Endothelial cell of umbilical vein (primary cell): ENCODE measurements around the gene RIPOR1. TPM values are rescaled to one million over a fixed set of nuclear protein-coding genes. Genes with fewer than 3 reads are reported as not detected.

Source experiments
- BruUV-seq: library from RNA; stranded (reverse); fragments of 400-500 nt; replicated peaks from 2 replicates; lab custom pipeline; 2021; lab: Mats Ljungman, UMichigan
- CTCF ChIA-PET: fragments of 300-600, 350-600 bp; sonication (Branson Sonifier 250); formaldehyde crosslinking; loops from one replicate; lab custom pipeline; 2021; ENCODE audit warnings: antibody characterized with exemption, inconsistent platforms; lab: Charles Lee
- POLR2A ChIA-PET: fragments of 300-600, 350-600 bp; sonication (Branson Sonifier 250); formaldehyde crosslinking; loops from one replicate; lab custom pipeline; 2021; ENCODE audit warnings: antibody characterized with exemption, inconsistent platforms; lab: Charles Lee
- DNase-seq: peaks from one replicate; pipeline ENCODE4 v3.0.0-alpha.2; 2011; ENCODE audit warnings: low read depth, low spot score
- FAIRE-seq: peaks from 2 replicates; lab custom pipeline; 2011; peaks lifted over from hg19 to GRCh38; lab: Jason Lieb, UNC
- H2AFZ ChIP-seq: 2 replicates; pipeline ENCODE4 v1.6.0; 2012; ENCODE audit warnings: low read depth, low read length, control low read depth, inconsistent platforms
- H3K27ac ChIP-seq: 2 replicates; pipeline ENCODE4 v1.5.1; 2011; ENCODE audit warnings: low read depth, mild to moderate bottlenecking, control low read depth, low read length, moderate library complexity; ENCODE audit not compliant: insufficient read depth
- H3K27me3 ChIP-seq, 2 experiments: 2 replicates each; pipeline versions ENCODE4 v1.6.0 to v1.6.1; 2011; ENCODE audit warnings: low read length in 2 of 2, mixed read lengths in 1 of 2; ENCODE audit not compliant: control insufficient read depth in 2 of 2, insufficient read depth in 2 of 2
- H3K36me3 ChIP-seq, 2 experiments: 2 replicates in 1 of 2; 3 replicates in 1 of 2; pipeline ENCODE4 v1.5.1; 2011; ENCODE audit warnings: low read length in 2 of 2, mild to moderate bottlenecking in 1 of 2, moderate library complexity in 1 of 2; ENCODE audit not compliant: control insufficient read depth in 2 of 2, insufficient read depth in 2 of 2; ENCODE audit errors: extremely low read depth in 1 of 2
- H3K4me1 ChIP-seq: 3 replicates; pipeline ENCODE4 v1.5.1; 2011; ENCODE audit warnings: mild to moderate bottlenecking, low read length; ENCODE audit not compliant: control insufficient read depth, insufficient read depth; ENCODE audit errors: extremely low read depth
- H3K4me2 ChIP-seq: 2 replicates; pipeline ENCODE4 v1.6.1; 2011; ENCODE audit warnings: low read length, control low read depth, mixed read lengths; ENCODE audit not compliant: insufficient read depth
- H3K4me3 ChIP-seq, 3 experiments: fragments of 200-600 bp in 1 of 3; sonication (generic), shearing (Covaris generic) in 1 of 3; replicated peaks in 1 of 3; 2 replicates each; pipeline ENCODE4 v1.5.1; 2011 to 2016; ENCODE audit warnings: control low read depth in 3 of 3, low read length in 3 of 3, mild to moderate bottlenecking in 2 of 3, inconsistent platforms in 1 of 3, low read depth in 1 of 3, moderate library complexity in 1 of 3; ENCODE audit not compliant: insufficient read depth in 1 of 3
- H3K79me2 ChIP-seq: 2 replicates; pipeline ENCODE4 v1.6.0; 2012; ENCODE audit warnings: low read length, inconsistent platforms; ENCODE audit not compliant: control insufficient read depth, insufficient read depth
- H3K9ac ChIP-seq: replicated peaks from 2 replicates; pipeline ENCODE3; 2011; ENCODE audit warnings: low read length, control low read depth; ENCODE audit not compliant: insufficient read depth; ENCODE audit errors: extremely low read depth
- H3K9me1 ChIP-seq: replicated peaks from 3 replicates; pipeline ENCODE4 v1.6.0; 2011; ENCODE audit warnings: mild to moderate bottlenecking, low read length; ENCODE audit not compliant: control insufficient read depth, insufficient read depth; ENCODE audit errors: extremely low read depth
- H3K9me3 ChIP-seq: replicated peaks from 2 replicates; pipeline ENCODE4 v1.5.1; 2012; ENCODE audit warnings: low read length, inconsistent platforms; ENCODE audit not compliant: control insufficient read depth, insufficient read depth
- H4K20me1 ChIP-seq: replicated peaks from 2 replicates; pipeline ENCODE3; 2011; ENCODE audit warnings: mild to moderate bottlenecking, low read length; ENCODE audit not compliant: control insufficient read depth, insufficient read depth; ENCODE audit errors: extremely low read depth
- EZH2 ChIP-seq: IDR thresholded peaks from 2 replicates; pipeline ENCODE4 v1.6.1; 2012; ENCODE audit warnings: borderline replicate concordance, low read depth, mild to moderate bottlenecking, moderate library complexity, low read length, inconsistent platforms; ENCODE audit not compliant: severe bottlenecking
- FOS ChIP-seq: IDR thresholded peaks from 2 replicates; pipeline ENCODE4 v1.6.1; 2011; ENCODE audit warnings: mild to moderate bottlenecking, low read length, moderate library complexity, borderline replicate concordance; ENCODE audit not compliant: insufficient read depth
- GATA2 ChIP-seq: IDR thresholded peaks from 2 replicates; pipeline ENCODE4 v1.7.0; 2011; ENCODE audit warnings: low read depth, mild to moderate bottlenecking, moderate library complexity, mixed read lengths, low read length; ENCODE audit not compliant: insufficient read length, insufficient read depth
- JUN ChIP-seq: IDR thresholded peaks from 2 replicates; pipeline ENCODE4 v1.6.1; 2011; ENCODE audit warnings: borderline replicate concordance, low read depth; ENCODE audit not compliant: insufficient read length, insufficient read depth
- MYC ChIP-seq: IDR thresholded peaks from one replicate; pipeline ENCODE4 v1.6.1; 2011; ENCODE audit warnings: mild to moderate bottlenecking, low read depth, low read length
- POLR2A ChIP-seq: IDR thresholded peaks from 2 replicates; pipeline ENCODE4 v1.6.1; 2012; ENCODE audit warnings: low read depth, mild to moderate bottlenecking, control low read depth, low read length
- POLR2AphosphoS5 ChIP-seq: IDR thresholded peaks from 2 replicates; pipeline ENCODE4 v1.6.1; 2012; ENCODE audit warnings: low read depth, mild to moderate bottlenecking, control low read depth, low read length, moderate library complexity; ENCODE audit not compliant: insufficient read depth
- dilution Hi-C: fragments of 300-500 bp; cut with MboI; formaldehyde crosslinking; loops from one replicate; pipeline ENCODE4 v1.15.0; 2019; ENCODE audit warnings: low sequenced_read_pairs; ENCODE audit not compliant: extremely low pct_ligation_motif_present
- intact Hi-C: fragments of 100-400 bp; cut with micrococcal nuclease; formaldehyde crosslinking; loops from one replicate; pipeline ENCODE4 v1.10.0; 2022
- polyA plus RNA-seq, 4 experiments: library from polyadenylated mRNA; depleted of rRNA in 3 of 4; stranded (reverse) in 3 of 4; unstranded in 1 of 4; fragments of >200 nt; gene quantifications; 2 replicates each; pipeline versions ENCODE4 v1.2.1 to v1.2.3, GENCODE V29; 2011 to 2012; ENCODE audit warnings: missing spikeins in 1 of 4
- total RNA-seq: library from RNA; stranded (reverse); gene quantifications from 2 replicates; pipeline ENCODE4 v1.2.3, GENCODE V29; 2021
- TF ChIP-seq, protein P1 (sequence below): IDR thresholded peaks from 2 replicates; pipeline ENCODE4 v1.6.1; 2011; ENCODE audit not compliant: insufficient read depth, insufficient read length
- TF ChIP-seq, protein P2 (sequence below), 2 donors: IDR thresholded peaks; 1 replicate in 1 of 2; 2 replicates in 1 of 2; pipeline ENCODE4 v1.5.1; 2011; ENCODE audit warnings: low read length in 2 of 2, mild to moderate bottlenecking in 2 of 2, moderate library complexity in 2 of 2, control low read depth in 1 of 2, inconsistent platforms in 1 of 2, low read depth in 1 of 2; ENCODE audit not compliant: insufficient read depth in 1 of 2; ENCODE audit errors: extremely low read depth in 1 of 2

Gene RIPOR1
- total and polyA plus RNA-seq, 2 donors (not counting 3 experiments of a cell fraction or from before 2014, with no cell fraction given): 45.3 to 144 TPM

DNA sequence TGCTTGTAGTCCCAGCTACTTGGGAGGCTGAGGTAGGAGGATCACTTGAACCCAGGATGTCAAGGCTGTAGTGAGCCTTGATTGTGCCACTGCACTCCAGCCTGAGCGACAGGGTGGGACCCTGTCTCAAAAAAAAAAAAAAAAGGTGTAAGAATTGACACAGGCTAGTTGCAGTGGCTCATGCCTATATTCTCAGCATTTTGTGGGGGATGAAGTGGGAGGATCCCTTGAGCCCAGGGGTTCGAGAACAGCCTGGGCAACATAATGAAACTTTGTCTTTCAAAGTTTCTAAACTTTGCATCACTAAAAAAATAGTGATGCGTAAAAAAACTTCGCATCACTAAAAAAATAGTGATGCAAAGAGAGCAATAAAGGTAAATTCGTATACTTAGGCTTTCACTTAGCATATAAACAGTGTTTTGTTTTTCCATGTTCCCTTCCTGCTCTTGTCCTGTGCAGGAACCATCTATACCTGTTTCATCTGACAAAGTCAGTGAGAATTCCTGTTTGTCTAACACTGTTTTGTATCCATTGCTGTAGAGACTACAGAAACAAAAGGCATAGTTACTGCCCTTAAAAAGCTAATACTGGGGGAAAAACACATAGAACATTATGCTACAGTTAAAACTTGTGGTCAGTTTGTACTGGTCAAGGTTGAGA is 65.8 kb downstream of the RIPOR1 start:
- dilution Hi-C loops: no loop called here
- H3K79me2 ChIP-seq: peaks cover 63% of the 10 kb centered on the region

More for the DNA sequence above, 65.8 kb downstream of the RIPOR1 start:
- Histone ChIP-seq H3K9ac (no peak overlapping the region), H3K4me3 (no peak overlapping the region), H3K9me3 (no peaks in the 10 kb centered on the region), H2AFZ (no peak overlapping the region), H3K27me3 (no peaks in the 10 kb centered on the region), H3K4me1 (peaks cover 7% of the 10 kb centered on the region), H4K20me1 (no peaks in the 10 kb centered on the region), H3K36me3 (no peaks in the 10 kb centered on the region), H3K27ac (no peak overlapping the region), H3K4me2 (no peak overlapping the region), H3K9me1 (no peaks in the 10 kb centered on the region)
- CTCF ChIA-PET: interaction anchor here (0.7 to 2.0 kb wide), 3 partner anchors 19 to 39 kb away, joined by 3 to 8 read pairs (median 3); partner anchors contain the start of gene CTCF
- intact Hi-C loops: no loop called here
- no peak for FAIRE-seq
- BruUV-seq: no TSS peak
- POLR2A ChIA-PET: no interaction called here
- TF ChIP-seq JUN (no peak), POLR2A (no peak), MYC (no peak), GATA2 (no peak), FOS (no peak), EZH2 (no peak), POLR2AphosphoS5 (no peak)
- TF ChIP-seq, protein P1, sequence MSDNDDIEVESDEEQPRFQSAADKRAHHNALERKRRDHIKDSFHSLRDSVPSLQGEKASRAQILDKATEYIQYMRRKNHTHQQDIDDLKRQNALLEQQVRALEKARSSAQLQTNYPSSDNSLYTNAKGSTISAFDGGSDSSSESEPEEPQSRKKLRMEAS: no peak
- TF ChIP-seq, protein P2, sequence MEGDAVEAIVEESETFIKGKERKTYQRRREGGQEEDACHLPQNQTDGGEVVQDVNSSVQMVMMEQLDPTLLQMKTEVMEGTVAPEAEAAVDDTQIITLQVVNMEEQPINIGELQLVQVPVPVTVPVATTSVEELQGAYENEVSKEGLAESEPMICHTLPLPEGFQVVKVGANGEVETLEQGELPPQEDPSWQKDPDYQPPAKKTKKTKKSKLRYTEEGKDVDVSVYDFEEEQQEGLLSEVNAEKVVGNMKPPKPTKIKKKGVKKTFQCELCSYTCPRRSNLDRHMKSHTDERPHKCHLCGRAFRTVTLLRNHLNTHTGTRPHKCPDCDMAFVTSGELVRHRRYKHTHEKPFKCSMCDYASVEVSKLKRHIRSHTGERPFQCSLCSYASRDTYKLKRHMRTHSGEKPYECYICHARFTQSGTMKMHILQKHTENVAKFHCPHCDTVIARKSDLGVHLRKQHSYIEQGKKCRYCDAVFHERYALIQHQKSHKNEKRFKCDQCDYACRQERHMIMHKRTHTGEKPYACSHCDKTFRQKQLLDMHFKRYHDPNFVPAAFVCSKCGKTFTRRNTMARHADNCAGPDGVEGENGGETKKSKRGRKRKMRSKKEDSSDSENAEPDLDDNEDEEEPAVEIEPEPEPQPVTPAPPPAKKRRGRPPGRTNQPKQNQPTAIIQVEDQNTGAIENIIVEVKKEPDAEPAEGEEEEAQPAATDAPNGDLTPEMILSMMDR (IDR thresholded peaks at IDR 0.05; ENCODE audit: extremely low read depth in 1 of 2, insufficient read depth in 1 of 2, low read depth in 1 of 2, low read length in 2 of 2): no peak
- DNase-seq: no peak
